22Rv1 (cell line): ENCODE measurements around the gene MARF1.

Experiments used
- ZFX ChIP-seq: fragments of 450-650 bp; IDR thresholded peaks from 2 replicates; pipeline ENCODE4 v1.6.1; 2017; ENCODE audit warnings: antibody characterized with exemption, borderline replicate concordance
- TF ChIP-seq, protein P1 (sequence below): fragments of 450-650 bp; IDR thresholded peaks from 2 replicates; pipeline ENCODE4 v1.5.1; 2017; ENCODE audit warnings: mild to moderate bottlenecking

DNA sequence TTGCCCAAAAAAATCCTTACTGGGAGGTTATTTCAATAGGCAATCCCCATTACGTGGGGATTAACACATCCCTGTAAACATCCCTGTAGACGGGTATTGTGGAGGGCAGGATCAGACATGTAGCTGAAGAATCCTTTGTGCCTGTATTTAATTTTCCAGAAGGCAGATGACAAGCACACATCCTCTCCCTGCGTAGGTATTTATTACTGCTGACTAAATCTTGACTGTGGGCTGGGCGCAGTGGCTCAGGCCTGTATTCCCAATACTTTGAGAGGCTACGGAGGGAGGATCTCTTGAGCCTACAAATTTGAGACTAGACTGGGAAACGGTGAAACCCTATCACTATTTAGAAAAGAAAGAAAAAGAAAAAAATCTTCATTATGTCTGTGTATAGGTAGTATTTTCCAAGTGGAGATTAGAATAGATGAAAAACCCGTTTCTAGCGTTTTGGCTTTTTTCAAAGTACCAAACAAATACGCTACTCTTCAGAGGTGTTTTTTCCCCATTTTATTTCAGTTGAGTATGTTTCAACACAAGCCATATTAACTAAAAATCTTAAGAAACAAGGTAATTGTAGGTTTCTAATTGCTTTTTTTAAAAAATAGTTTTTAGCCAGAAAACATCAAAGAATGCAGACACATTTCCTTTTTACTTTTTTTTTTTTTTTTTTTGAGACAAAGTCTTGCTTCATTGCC is 1.5 kb upstream of the MARF1 start:
- TF ChIP-seq, protein P1, sequence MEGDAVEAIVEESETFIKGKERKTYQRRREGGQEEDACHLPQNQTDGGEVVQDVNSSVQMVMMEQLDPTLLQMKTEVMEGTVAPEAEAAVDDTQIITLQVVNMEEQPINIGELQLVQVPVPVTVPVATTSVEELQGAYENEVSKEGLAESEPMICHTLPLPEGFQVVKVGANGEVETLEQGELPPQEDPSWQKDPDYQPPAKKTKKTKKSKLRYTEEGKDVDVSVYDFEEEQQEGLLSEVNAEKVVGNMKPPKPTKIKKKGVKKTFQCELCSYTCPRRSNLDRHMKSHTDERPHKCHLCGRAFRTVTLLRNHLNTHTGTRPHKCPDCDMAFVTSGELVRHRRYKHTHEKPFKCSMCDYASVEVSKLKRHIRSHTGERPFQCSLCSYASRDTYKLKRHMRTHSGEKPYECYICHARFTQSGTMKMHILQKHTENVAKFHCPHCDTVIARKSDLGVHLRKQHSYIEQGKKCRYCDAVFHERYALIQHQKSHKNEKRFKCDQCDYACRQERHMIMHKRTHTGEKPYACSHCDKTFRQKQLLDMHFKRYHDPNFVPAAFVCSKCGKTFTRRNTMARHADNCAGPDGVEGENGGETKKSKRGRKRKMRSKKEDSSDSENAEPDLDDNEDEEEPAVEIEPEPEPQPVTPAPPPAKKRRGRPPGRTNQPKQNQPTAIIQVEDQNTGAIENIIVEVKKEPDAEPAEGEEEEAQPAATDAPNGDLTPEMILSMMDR: no peak
- no peak for TF ChIP-seq ZFX
